DMS 273 (cell line): ENCODE results near the gene GUF1.
"Not testable (repeated sequence)": the region's sequence is repeated elsewhere in the genome, so short reads cannot be mapped to it uniquely, and the experiment has no call there.

Experiments
- DNase-seq: peaks from one replicate; lab custom pipeline; 2025; ENCODE audit not compliant: unreplicated experiment; lab: John Stamatoyannopoulos, UW

The GUF1 gene

GRCh38 chr4:44701037-44701436, 22.8 kb downstream of the GUF1 start:
- no peak for DNase-seq

GRCh38 chr4:44704673-44705072, 26.5 kb downstream of the GUF1 start:
- DNase-seq: no peak

GRCh38 chr4:44713125-44713524, 34.9 kb downstream of the GUF1 start:
- DNase-seq: no peak

- DNase-seq: no peak
Measured at GRCh38 chr4:44716597-44716996, 38.4 kb downstream of the GUF1 start.

- DNase-seq: no peak
Measured at GRCh38 chr4:44720371-44720770, 42.2 kb downstream of the GUF1 start.

- no peak for DNase-seq
Measured at GRCh38 chr4:44722001-44722400, 43.8 kb downstream of the GUF1 start.

GRCh38 chr4:44725166-44725565, 46.9 kb downstream of the GUF1 start:
- no peak for DNase-seq

- no peak for DNase-seq
Measured at GRCh38 chr4:44725726-44726037, 47.5 kb downstream of the GUF1 start.

GRCh38 chr4:44726038-44726871, 48.0 kb downstream of the GUF1 start, which contains the start of gene GNPDA2:
TSS of gene GNPDA2 (minus strand) at chr4:44726556. CDS start at chr4:44722207, 4,349 bp downstream.
- DNase-seq: peak; percentile 91

- no peak for DNase-seq
Measured at GRCh38 chr4:44727471-44727870, 49.3 kb downstream of the GUF1 start.

- DNase-seq: not testable (repeated sequence)
Measured at GRCh38 chr4:44728694-44729093, 50.5 kb downstream of the GUF1 start.

- DNase-seq: no peak
Measured at GRCh38 chr4:44736900-44737299, 58.7 kb downstream of the GUF1 start.

- DNase-seq: peak; percentile 36
Measured at GRCh38 chr4:44738615-44739014, 60.4 kb downstream of the GUF1 start.

GRCh38 chr4:44740201-44740600, 62.0 kb downstream of the GUF1 start:
- no peak for DNase-seq
